ENCODE measurements around the gene DCX.

Gene DCX

GRCh38 chrX:111302284-111302683 is 109.7 kb downstream of the DCX start:
- DNase-seq = no peak

GRCh38 chrX:111288841-111289240 is 123.2 kb downstream of the DCX start:
- no peak for DNase-seq

- DNase-seq = no peak
Observed at GRCh38 chrX:111284631-111285293, 127.2 kb downstream of the DCX start.

- no peak for DNase-seq
Observed at GRCh38 chrX:111283446-111283845, 128.5 kb downstream of the DCX start.

- no peak for DNase-seq
Observed at GRCh38 chrX:111282991-111283390, 129.0 kb downstream of the DCX start.

GRCh38 chrX:111282139-111282538 is 129.9 kb downstream of the DCX start:
- DNase-seq = no peak

- DNase-seq = no peak
Observed at GRCh38 chrX:111270339-111270738, 141.7 kb downstream of the DCX start, which contains the start of gene CAPN6. Gene CAPN6 (minus strand): TSS chrX:111270483. CDS start chrX:111263936, 6,547 bp downstream.

GRCh38 chrX:111268506-111268905 is 143.5 kb downstream of the DCX start:
- DNase-seq = no peak

GRCh38 chrX:111265486-111265885 is 146.5 kb downstream of the DCX start:
- no peak for DNase-seq

- no peak for DNase-seq
Observed at GRCh38 chrX:111264385-111264784, 147.6 kb downstream of the DCX start.

GRCh38 chrX:111262086-111262485 is 149.9 kb downstream of the DCX start:
- no peak for DNase-seq

GRCh38 chrX:111260451-111260850 is 151.5 kb downstream of the DCX start:
- DNase-seq = no peak

GRCh38 chrX:111259559-111259958 is 152.4 kb downstream of the DCX start:
- no peak for DNase-seq

GRCh38 chrX:111257733-111258132 is 154.3 kb downstream of the DCX start:
- DNase-seq = no peak

GRCh38 chrX:111254896-111255693 is 156.9 kb downstream of the DCX start:
- no peak for DNase-seq

GRCh38 chrX:111244235-111244750 is 167.7 kb downstream of the DCX start:
- no peak for DNase-seq
